Activated T-cell treated with anti-CD3 and anti-CD28 coated beads, Interleukin-2, amount 50 U/mL, for 4 hours (primary cell): Measurements from ENCODE around the gene SPIN4. TPM values are rescaled to one million over a fixed set of nuclear protein-coding genes. Genes with fewer than 3 reads are reported as not detected.

Source experiments
- ATAC-seq, 2 donors: fragments of 200-7000 bp; cut with Tn5 transposase; one replicate each; pipeline ENCODE4 v1.10.0; 2021
- DNase-seq: peaks from one replicate; pipeline ENCODE4 v3.0.0-alpha.2; 2020
- H3K27me3 Mint-ChIP-seq: one replicate; pipeline ENCODE4 v1.8.0; 2021; ENCODE audit warnings: low read depth, mixed read lengths
- H3K36me3 Mint-ChIP-seq: one replicate; pipeline ENCODE4 v1.8.0; 2022; ENCODE audit warnings: mixed read lengths; ENCODE audit not compliant: insufficient read depth
- H3K4me1 Mint-ChIP-seq: one replicate; pipeline ENCODE4 v1.8.0; 2021; ENCODE audit warnings: low read depth, mixed read lengths
- H3K4me3 Mint-ChIP-seq: one replicate; pipeline ENCODE4 v1.8.0; 2021; ENCODE audit warnings: mild to moderate bottlenecking, moderate library complexity, mixed read lengths
- H3K9me3 Mint-ChIP-seq: one replicate; pipeline ENCODE4 v1.8.0; 2021; ENCODE audit warnings: mixed read lengths
- total RNA-seq, 3 donors: library from RNA; stranded (reverse); gene quantifications; one replicate each; pipeline ENCODE4 v1.2.1, GENCODE V29; 2021

The SPIN4 gene
- total RNA-seq, 3 donors from 2014 or later: 0.79 to 1.3 (median 1.1) TPM

- DNase-seq (no peak), ATAC-seq (no peak)
- no peaks in the 10 kb centered on the region for H3K36me3 Mint-ChIP-seq
- H3K4me3 Mint-ChIP-seq: no peak overlapping the region
- peaks cover 4% of the 10 kb centered on the region for H3K9me3 Mint-ChIP-seq
- H3K4me1 Mint-ChIP-seq: no peaks in the 10 kb centered on the region
- no peaks in the 10 kb centered on the region for H3K27me3 Mint-ChIP-seq
Measured at GRCh38 chrX:63299596-63299995, 51.5 kb downstream of the SPIN4 start.
